Small intestine (tissue), 7 donors: ENCODE measurements around the gene LTBP1. TPM values are rescaled to one million over a fixed set of nuclear protein-coding genes. Genes with fewer than 3 reads are reported as not detected.

ENCODE experiments used
- DNase-seq, 2 donors: peaks; one replicate each; pipeline versions ENCODE4 v3.0.0 to v3.0.0-alpha.2; 2013
- FAIRE-seq: peaks from 2 replicates; lab custom pipeline; 2012; peaks lifted over from hg19 to GRCh38; lab: Jason Lieb, UNC
- H3K27ac ChIP-seq, 3 donors: one replicate each; pipeline ENCODE4 v1.5.1; 2013; ENCODE audit warnings: low read length in 2 of 3, mild to moderate bottlenecking in 2 of 3, control low read depth in 1 of 3, inconsistent platforms in 1 of 3, low read depth in 1 of 3, moderate library complexity in 1 of 3
- H3K27me3 ChIP-seq, 3 donors: one replicate each; pipeline ENCODE4 v1.6.1; 2013; ENCODE audit warnings: low read length in 3 of 3, inconsistent platforms in 1 of 3; ENCODE audit not compliant: control insufficient read depth in 3 of 3, insufficient read depth in 3 of 3
- H3K36me3 ChIP-seq, 3 donors: one replicate each; pipeline ENCODE4 v1.6.1; 2013; ENCODE audit warnings: low read length in 3 of 3, inconsistent platforms in 1 of 3, low read depth in 1 of 3, mild to moderate bottlenecking in 1 of 3, moderate library complexity in 1 of 3; ENCODE audit not compliant: control insufficient read depth in 3 of 3, insufficient read depth in 2 of 3
- H3K4me1 ChIP-seq, 3 donors: one replicate each; pipeline ENCODE4 v1.6.1; 2013; ENCODE audit warnings: low read length in 2 of 3, inconsistent platforms in 1 of 3, low read depth in 1 of 3, mild to moderate bottlenecking in 1 of 3, moderate library complexity in 1 of 3; ENCODE audit not compliant: control insufficient read depth in 3 of 3, insufficient read depth in 2 of 3
- H3K4me3 ChIP-seq, 3 donors: one replicate each; pipeline ENCODE4 v1.5.1; 2013; ENCODE audit warnings: low read length in 3 of 3, control low read depth in 1 of 3, inconsistent platforms in 1 of 3, low read depth in 1 of 3, mild to moderate bottlenecking in 1 of 3, moderate library complexity in 1 of 3
- H3K9me3 ChIP-seq, 2 donors: one replicate each; pipeline ENCODE4 v1.6.1; 2013; ENCODE audit warnings: low read depth in 1 of 2, low read length in 1 of 2; ENCODE audit not compliant: control insufficient read depth in 2 of 2, insufficient read depth in 1 of 2
- WGBS, 3 donors: extraction: QIAGEN DNeasy Blood & Tissue Kit; methylation state at CpG; one replicate each; pipeline ENCODE4 v1.1.7; 2013; 5-methylcytosine and 5-hydroxymethylcytosine counted together
- polyA plus RNA-seq, 4 donors: library from polyadenylated mRNA; stranded (reverse) in 3 of 4; unstranded in 1 of 4; fragments of 200-250 nt in 3 of 4; fragments of 120-200 nt in 1 of 4; gene quantifications; one replicate each; pipeline versions ENCODE4 v1.2.1 to v1.2.3, GENCODE V29; 2013
- donor health status: healthy with polysubstance abuse.
- donor health status: control.
- donor health status: control.
- donor health status: Bipolar disorder and iron deficiency.
- donor health status: healthy.

Gene LTBP1
- polyA plus RNA-seq, 4 donors: 0.67 to 12.1 (median 6.1) TPM

- 93 to 94% (median 93%) methylated on average over 1 of the region's 1 CpG for WGBS, 3 donors
- no peak for FAIRE-seq
These were observed 179.8 kb downstream of the LTBP1 start for GRCh38 chr2:33126552-33126951.

GRCh38 chr2:33126958-33127357 lies 180.2 kb downstream of the LTBP1 start:
- no peaks in the 10 kb centered on the region for H3K9me3 ChIP-seq
- no peak overlapping the region for H3K4me3 ChIP-seq
- H3K4me1 ChIP-seq: no peaks in the 10 kb centered on the region
- DNase-seq: no peak
- no peaks in the 10 kb centered on the region for H3K27me3 ChIP-seq
- WGBS, 3 donors: 73 to 88% (median 87%) methylated on average over 3 of the region's 3 CpGs
- H3K27ac ChIP-seq: no peak overlapping the region
- H3K36me3 ChIP-seq: no peaks in the 10 kb centered on the region
- no peak for FAIRE-seq

More at GRCh38 chr2:33126552-33126951, 179.8 kb downstream of the LTBP1 start:
- Histone ChIP-seq H3K27me3 (no peaks in the 10 kb centered on the region), H3K4me3 (no peak overlapping the region), H3K9me3 (no peaks in the 10 kb centered on the region), H3K27ac (no peak overlapping the region), H3K36me3 (no peaks in the 10 kb centered on the region), H3K4me1 (no peaks in the 10 kb centered on the region)
- DNase-seq: no peak

- H3K27ac ChIP-seq: no peak overlapping the region
- FAIRE-seq (no peak), DNase-seq (no peak)
- no peaks in the 10 kb centered on the region for H3K9me3 ChIP-seq
- H3K27me3 ChIP-seq: no peaks in the 10 kb centered on the region
- H3K4me3 ChIP-seq: no peak overlapping the region
- no peaks in the 10 kb centered on the region for H3K4me1 ChIP-seq
- H3K36me3 ChIP-seq: no peaks in the 10 kb centered on the region
- WGBS, 3 donors: 90 to 93% (median 92%) methylated on average over 7 of the region's 7 CpGs
These were observed 182.7 kb downstream of the LTBP1 start for GRCh38 chr2:33129263-33130053.

DNA sequence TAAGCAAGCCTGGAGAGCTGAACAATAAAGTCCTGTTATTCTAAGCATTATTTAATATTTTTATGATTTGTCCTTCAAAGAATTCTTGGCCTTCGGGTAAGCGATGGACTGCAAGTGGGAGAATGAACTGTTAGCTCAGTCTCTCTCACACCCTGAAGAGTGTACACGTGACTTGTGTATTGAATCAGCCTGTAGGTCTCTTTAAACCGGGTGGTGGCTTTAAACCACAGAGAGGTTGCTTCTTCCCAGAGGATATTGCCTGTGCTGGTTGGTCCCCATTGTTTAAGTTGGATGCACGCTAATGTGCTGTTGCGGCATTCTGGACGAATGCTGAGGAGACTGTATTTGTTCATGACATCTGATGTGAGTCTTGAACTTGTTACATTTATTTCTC lies 183.3 kb downstream of the LTBP1 start:
- Histone ChIP-seq H3K27ac (no peak overlapping the region), H3K4me3 (no peak overlapping the region), H3K4me1 (no peaks in the 10 kb centered on the region), H3K9me3 (no peaks in the 10 kb centered on the region), H3K27me3 (no peaks in the 10 kb centered on the region), H3K36me3 (no peaks in the 10 kb centered on the region)
- no peak for DNase-seq
- no peak for FAIRE-seq
- 88 to 92% (median 90%) methylated on average over 7 of the region's 7 CpGs for WGBS, 3 donors

GRCh38 chr2:33130544-33130943 lies 183.8 kb downstream of the LTBP1 start:
- no peaks in the 10 kb centered on the region for H3K9me3 ChIP-seq
- DNase-seq (no peak), FAIRE-seq (no peak)
- WGBS, 3 donors: 67 to 76% (median 68%) methylated on average over 6 of the region's 6 CpGs
- H3K4me1 ChIP-seq: no peaks in the 10 kb centered on the region
- no peaks in the 10 kb centered on the region for H3K36me3 ChIP-seq
- H3K4me3 ChIP-seq: no peak overlapping the region
- H3K27me3 ChIP-seq: no peaks in the 10 kb centered on the region
- H3K27ac ChIP-seq: no peak overlapping the region

- H3K9me3 ChIP-seq: no peaks in the 10 kb centered on the region
- no peaks in the 10 kb centered on the region for H3K4me1 ChIP-seq
- no peaks in the 10 kb centered on the region for H3K36me3 ChIP-seq
- no peaks in the 10 kb centered on the region for H3K27me3 ChIP-seq
- DNase-seq (no peak), FAIRE-seq (no peak)
- H3K4me3 ChIP-seq: no peak overlapping the region
- WGBS, 3 donors: 95 to 96% (median 95%) methylated on average over 4 of the region's 4 CpGs
- no peak overlapping the region for H3K27ac ChIP-seq
These were observed 184.4 kb downstream of the LTBP1 start for GRCh38 chr2:33131111-33131510.

DNA sequence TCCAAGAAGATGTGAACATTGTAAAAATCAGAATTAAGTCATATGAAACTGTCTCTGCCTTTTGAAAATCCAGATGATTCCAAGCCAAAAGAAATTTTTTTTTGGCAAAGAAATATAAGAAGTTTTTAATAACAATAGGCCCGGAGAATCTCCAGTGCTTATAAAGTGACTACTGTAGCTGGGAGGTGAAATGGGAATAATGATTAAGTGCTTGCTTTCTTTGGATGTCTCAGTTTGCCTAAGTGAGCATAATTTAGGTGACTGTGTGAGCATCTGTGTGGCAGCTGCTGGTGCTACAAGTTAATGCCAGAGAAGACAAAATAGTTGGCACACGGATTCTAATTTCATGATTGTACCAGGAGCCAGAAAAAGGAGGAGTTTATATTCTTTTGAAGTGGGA lies 185.0 kb downstream of the LTBP1 start:
- Histone ChIP-seq H3K4me3 (no peak overlapping the region), H3K4me1 (no peaks in the 10 kb centered on the region), H3K27me3 (no peaks in the 10 kb centered on the region), H3K27ac (no peak overlapping the region), H3K36me3 (no peaks in the 10 kb centered on the region), H3K9me3 (no peaks in the 10 kb centered on the region)
- WGBS, 3 donors: 33 to 44% (median 43%) methylated on average over 2 of the region's 2 CpGs
- DNase-seq (no peak), FAIRE-seq (no peak)

DNA sequence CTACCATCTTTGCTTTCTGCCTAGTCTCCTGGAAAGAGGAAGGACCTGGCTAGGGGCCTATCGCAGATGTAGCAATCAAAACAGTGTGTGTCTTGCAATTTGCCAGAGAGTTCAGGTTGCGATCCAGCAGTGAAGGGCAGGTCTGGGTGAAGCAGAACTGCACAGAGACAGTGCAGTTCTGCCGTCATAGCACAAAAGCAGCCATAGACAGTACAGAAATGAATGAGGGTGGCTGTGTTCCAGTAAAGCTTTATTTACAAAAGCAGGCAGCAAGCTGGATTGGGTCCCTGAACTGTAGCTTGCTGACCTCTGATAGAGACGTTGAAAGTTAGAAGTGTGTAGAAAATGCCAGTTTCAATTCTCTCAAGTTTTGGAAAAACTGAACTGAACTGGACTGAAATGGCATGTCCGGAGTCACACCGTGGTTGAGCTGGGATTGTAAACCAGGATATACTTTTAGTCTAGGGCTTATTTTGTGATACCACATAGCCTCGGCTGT lies 186.8 kb downstream of the LTBP1 start:
- 61 to 83% (median 79%) methylated on average over 7 of the region's 7 CpGs for WGBS, 3 donors
- Histone ChIP-seq H3K4me3 (no peak overlapping the region), H3K4me1 (no peaks in the 10 kb centered on the region), H3K27ac (peak overlapping the region in 1 of 3 donors; percentile 85), H3K36me3 (no peaks in the 10 kb centered on the region), H3K9me3 (no peaks in the 10 kb centered on the region), H3K27me3 (no peaks in the 10 kb centered on the region)
- FAIRE-seq (no peak), DNase-seq (no peak)
